HL-60 (cell line): ENCODE data around the gene CORO1C.
A peak's percentile ranks its signal among the peaks of the same experiment; 100 is the strongest.

ENCODE experiments used
- DNase-seq, 2 experiments: peaks; one replicate each; pipeline ENCODE4 v3.0.0-alpha.2; 2010 to 2020; ENCODE audit warnings: low read depth in 1 of 2, low spot score in 1 of 2
- H3K27ac ChIP-seq: fragments of 250-450 bp; sonication (Bioruptor Pico); replicated peaks from 2 replicates; pipeline ENCODE4 v1.5.1; 2020; ENCODE audit warnings: mild to moderate bottlenecking, moderate library complexity
- H3K27me3 ChIP-seq: fragments of 250-450 bp; sonication (Bioruptor Pico); 2 replicates; pipeline ENCODE4 v1.5.1; 2021; ENCODE audit warnings: mild to moderate bottlenecking, moderate library complexity; ENCODE audit not compliant: insufficient read depth, poor library complexity, severe bottlenecking
- H3K4me3 ChIP-seq: replicated peaks from 2 replicates; pipeline ENCODE4 v1.5.1; 2011; ENCODE audit warnings: mild to moderate bottlenecking, control low read depth, low read length; ENCODE audit not compliant: insufficient read depth
- GABPA ChIP-seq: IDR thresholded peaks from 2 replicates; pipeline ENCODE4 v1.6.1; 2012; ENCODE audit warnings: low read depth
- POLR2AphosphoS5 ChIP-seq: IDR thresholded peaks from 2 replicates; pipeline ENCODE4 v1.6.1; 2012; ENCODE audit warnings: low read depth
- SPI1 ChIP-seq: IDR thresholded peaks from 2 replicates; pipeline ENCODE4 v1.6.1; 2012; ENCODE audit warnings: low read depth, mild to moderate bottlenecking, borderline replicate concordance
- TF ChIP-seq, protein P1 (sequence below): IDR thresholded peaks from 2 replicates; pipeline ENCODE4 v1.6.1; 2012; ENCODE audit warnings: low read depth; ENCODE audit not compliant: insufficient replicate concordance
- TF ChIP-seq, protein P2 (sequence below): IDR thresholded peaks from one replicate; pipeline ENCODE4 v1.5.1; 2011; ENCODE audit warnings: low read length, control low read depth, inconsistent platforms; ENCODE audit not compliant: insufficient read depth

Gene CORO1C

DNA sequence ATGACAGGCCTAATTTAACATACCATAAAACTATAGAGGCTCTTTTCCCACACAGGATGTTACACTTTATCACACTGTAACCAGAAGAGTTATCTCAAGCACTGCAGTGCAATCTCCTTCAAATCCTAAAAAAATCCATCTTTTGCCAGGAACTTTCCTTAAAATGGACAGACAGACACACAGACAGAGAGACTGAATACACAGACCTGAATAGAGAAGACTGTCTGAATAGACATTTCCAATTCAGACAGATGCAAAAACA lies 6.5 kb downstream of the CORO1C start:
- H3K4me3 ChIP-seq = no peak overlapping the region
- TF ChIP-seq, protein P1, sequence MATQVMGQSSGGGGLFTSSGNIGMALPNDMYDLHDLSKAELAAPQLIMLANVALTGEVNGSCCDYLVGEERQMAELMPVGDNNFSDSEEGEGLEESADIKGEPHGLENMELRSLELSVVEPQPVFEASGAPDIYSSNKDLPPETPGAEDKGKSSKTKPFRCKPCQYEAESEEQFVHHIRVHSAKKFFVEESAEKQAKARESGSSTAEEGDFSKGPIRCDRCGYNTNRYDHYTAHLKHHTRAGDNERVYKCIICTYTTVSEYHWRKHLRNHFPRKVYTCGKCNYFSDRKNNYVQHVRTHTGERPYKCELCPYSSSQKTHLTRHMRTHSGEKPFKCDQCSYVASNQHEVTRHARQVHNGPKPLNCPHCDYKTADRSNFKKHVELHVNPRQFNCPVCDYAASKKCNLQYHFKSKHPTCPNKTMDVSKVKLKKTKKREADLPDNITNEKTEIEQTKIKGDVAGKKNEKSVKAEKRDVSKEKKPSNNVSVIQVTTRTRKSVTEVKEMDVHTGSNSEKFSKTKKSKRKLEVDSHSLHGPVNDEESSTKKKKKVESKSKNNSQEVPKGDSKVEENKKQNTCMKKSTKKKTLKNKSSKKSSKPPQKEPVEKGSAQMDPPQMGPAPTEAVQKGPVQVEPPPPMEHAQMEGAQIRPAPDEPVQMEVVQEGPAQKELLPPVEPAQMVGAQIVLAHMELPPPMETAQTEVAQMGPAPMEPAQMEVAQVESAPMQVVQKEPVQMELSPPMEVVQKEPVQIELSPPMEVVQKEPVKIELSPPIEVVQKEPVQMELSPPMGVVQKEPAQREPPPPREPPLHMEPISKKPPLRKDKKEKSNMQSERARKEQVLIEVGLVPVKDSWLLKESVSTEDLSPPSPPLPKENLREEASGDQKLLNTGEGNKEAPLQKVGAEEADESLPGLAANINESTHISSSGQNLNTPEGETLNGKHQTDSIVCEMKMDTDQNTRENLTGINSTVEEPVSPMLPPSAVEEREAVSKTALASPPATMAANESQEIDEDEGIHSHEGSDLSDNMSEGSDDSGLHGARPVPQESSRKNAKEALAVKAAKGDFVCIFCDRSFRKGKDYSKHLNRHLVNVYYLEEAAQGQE = no peak
- TF ChIP-seq POLR2AphosphoS5 = no peak
- TF ChIP-seq, protein P2, sequence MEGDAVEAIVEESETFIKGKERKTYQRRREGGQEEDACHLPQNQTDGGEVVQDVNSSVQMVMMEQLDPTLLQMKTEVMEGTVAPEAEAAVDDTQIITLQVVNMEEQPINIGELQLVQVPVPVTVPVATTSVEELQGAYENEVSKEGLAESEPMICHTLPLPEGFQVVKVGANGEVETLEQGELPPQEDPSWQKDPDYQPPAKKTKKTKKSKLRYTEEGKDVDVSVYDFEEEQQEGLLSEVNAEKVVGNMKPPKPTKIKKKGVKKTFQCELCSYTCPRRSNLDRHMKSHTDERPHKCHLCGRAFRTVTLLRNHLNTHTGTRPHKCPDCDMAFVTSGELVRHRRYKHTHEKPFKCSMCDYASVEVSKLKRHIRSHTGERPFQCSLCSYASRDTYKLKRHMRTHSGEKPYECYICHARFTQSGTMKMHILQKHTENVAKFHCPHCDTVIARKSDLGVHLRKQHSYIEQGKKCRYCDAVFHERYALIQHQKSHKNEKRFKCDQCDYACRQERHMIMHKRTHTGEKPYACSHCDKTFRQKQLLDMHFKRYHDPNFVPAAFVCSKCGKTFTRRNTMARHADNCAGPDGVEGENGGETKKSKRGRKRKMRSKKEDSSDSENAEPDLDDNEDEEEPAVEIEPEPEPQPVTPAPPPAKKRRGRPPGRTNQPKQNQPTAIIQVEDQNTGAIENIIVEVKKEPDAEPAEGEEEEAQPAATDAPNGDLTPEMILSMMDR = no peak
- TF ChIP-seq GABPA = no peak
- no peak for TF ChIP-seq SPI1
- no peaks in the 10 kb centered on the region for H3K27me3 ChIP-seq
- DNase-seq = no peak
- no peak overlapping the region; the same call in 1 of the 2 replicates for H3K27ac ChIP-seq

DNA sequence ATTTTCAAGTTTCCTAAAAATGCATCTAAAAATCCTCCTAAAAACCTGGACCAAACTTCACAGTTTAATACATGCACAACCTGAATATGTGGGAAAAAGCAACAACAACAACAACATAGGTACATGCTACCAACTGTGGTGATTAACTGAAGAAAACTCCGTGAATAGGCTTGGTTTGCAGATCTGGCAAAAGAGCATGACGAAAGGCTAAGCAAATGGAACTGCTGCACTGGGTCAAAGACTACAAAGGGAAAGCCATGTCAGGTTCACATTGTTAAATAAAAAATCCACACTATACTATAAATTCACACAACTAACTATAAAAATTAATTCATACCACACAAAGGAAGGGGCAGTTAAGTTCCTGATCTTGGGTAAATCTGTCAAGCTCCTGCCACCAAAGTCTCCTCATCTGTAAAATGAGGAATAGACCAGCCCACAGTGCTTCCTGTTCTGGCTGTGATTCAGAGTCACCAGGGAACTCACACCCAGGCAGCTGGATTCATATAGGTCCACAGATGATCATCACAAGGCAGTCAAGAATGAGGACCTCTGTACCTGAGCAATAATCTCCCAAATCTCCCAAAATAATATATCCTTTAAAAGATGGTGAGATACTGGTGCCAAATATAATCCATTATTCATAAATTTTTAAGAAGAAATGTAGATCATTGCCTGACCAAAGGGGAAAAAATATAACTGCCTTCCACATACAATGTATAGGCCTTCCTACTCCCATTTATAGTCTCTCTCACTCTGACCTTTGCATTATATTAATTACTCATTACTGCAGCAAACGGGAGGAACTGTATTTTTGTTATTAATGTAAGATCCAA lies 7.0 kb downstream of the CORO1C start:
- no peak for TF ChIP-seq GABPA
- TF ChIP-seq, protein P1 = no peak
- TF ChIP-seq SPI1 = peak; percentile 72; the same call in 1 of the 2 replicates
- TF ChIP-seq, protein P2 = no peak
- no peak for TF ChIP-seq POLR2AphosphoS5
- peak in 1 of 2 experiments; percentile 74 for DNase-seq
- H3K27me3 ChIP-seq = no peaks in the 10 kb centered on the region
- no peak overlapping the region for H3K4me3 ChIP-seq
- peak overlapping the region; percentile 28 for H3K27ac ChIP-seq

DNA sequence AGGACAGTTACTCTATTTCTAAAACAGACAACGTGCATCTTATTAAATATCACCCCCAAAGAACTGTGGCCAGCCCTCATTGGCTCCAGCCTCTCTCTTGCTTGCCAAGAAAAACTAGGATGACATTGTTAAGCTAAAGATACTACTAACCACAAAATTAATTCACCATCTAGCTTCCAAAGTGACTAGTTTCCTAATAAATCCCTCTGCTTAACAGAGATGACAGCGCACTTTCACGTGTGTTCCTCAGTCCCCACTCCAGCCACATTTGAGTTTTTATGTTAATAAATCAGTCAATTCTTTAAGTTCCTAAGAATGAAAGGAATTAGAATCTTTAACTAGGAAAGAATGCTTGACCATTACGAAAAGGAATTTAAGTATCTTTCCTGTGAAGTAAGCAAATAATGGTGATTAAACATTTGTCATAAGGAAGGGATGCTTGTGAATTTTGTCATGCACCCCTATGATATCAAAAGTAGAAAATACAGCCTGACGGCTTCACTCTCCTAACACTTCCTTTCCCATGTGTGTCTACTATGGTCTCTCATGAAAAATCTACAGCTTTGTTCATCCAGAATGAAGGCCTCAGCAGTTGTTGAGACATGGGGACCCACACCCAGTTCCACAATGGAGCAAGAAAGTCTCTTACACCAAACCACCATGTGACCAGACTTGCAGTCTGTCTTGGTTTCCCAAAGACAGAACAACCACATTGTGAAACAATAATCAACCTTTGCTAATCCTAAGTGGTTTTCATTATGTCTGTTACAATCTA lies 8.1 kb downstream of the CORO1C start:
- Histone ChIP-seq H3K27me3 (no peaks in the 10 kb centered on the region), H3K27ac (peak overlapping the region; percentile 59), H3K4me3 (no peak overlapping the region)
- DNase-seq = peak in 1 of 2 experiments; percentile 85
- TF ChIP-seq POLR2AphosphoS5 = no peak
- TF ChIP-seq, protein P2 = no peak
- TF ChIP-seq SPI1 = no peak
- no peak for TF ChIP-seq GABPA
- TF ChIP-seq, protein P1 = no peak
